ENCODE data around the gene STK39. TPM values are rescaled to one million over a fixed set of nuclear protein-coding genes. Genes with fewer than 3 reads are reported as not detected.

The STK39 gene
- total RNA-seq, 1 experiment from 2014 or later, result 15.9 TPM

DNA sequence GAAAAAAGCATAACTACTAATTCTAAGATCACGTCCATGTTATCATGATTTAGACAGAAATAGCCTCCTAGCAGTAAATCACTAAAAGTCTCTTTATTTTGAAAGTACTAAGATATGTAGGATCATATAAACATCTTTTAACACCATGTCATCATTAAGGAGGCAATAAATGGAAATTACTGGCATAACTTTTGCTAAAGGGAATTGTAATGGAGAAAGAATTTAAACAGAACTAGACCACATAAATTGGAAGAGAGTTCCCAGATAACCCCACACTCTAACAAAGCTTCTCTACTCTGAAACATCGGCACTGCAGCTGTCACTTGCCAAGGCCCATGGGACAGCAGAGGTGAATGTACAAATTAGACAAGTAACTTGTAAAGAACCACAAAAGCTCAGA is 29.5 kb downstream of the STK39 start:
- intact Hi-C loops (cut with micrococcal nuclease; ENCODE audit: unreplicated experiment), result no loop called here
- H3K27ac ChIP-seq (ENCODE audit: low read depth, low read length, poor library complexity, severe bottlenecking), result no peak overlapping the region
- ChIA-PET POLR2A (ENCODE audit: low non-redundant PET) (no interaction called here), CTCF (no interaction called here)
- H3K4me1 ChIP-seq (ENCODE audit: insufficient read depth, low read length, poor library complexity, severe bottlenecking), result peaks cover 10% of the 10 kb centered on the region
- no peaks in the 10 kb centered on the region for H3K9me3 ChIP-seq (ENCODE audit: low read depth, low read length, poor library complexity, severe bottlenecking)
- BruUV-seq (replicated peaks), result no TSS peak
- no peaks in the 10 kb centered on the region for H3K36me3 ChIP-seq (ENCODE audit: insufficient read depth, low read length, poor library complexity, severe bottlenecking)
- H3K4me3 ChIP-seq (ENCODE audit: low read depth, low read length, poor library complexity, severe bottlenecking), result no peak overlapping the region
- no peak for TF ChIP-seq EZH2 (IDR thresholded peaks at IDR 0.05; ENCODE audit: borderline replicate concordance, low read depth, low read length, poor library complexity, severe bottlenecking)
- TF ChIP-seq, protein P1, sequence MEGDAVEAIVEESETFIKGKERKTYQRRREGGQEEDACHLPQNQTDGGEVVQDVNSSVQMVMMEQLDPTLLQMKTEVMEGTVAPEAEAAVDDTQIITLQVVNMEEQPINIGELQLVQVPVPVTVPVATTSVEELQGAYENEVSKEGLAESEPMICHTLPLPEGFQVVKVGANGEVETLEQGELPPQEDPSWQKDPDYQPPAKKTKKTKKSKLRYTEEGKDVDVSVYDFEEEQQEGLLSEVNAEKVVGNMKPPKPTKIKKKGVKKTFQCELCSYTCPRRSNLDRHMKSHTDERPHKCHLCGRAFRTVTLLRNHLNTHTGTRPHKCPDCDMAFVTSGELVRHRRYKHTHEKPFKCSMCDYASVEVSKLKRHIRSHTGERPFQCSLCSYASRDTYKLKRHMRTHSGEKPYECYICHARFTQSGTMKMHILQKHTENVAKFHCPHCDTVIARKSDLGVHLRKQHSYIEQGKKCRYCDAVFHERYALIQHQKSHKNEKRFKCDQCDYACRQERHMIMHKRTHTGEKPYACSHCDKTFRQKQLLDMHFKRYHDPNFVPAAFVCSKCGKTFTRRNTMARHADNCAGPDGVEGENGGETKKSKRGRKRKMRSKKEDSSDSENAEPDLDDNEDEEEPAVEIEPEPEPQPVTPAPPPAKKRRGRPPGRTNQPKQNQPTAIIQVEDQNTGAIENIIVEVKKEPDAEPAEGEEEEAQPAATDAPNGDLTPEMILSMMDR (conservative IDR thresholded peaks at IDR 0.05; ENCODE audit: low read depth, low read length), result no peak
- H3K27me3 ChIP-seq (replicated peaks; ENCODE audit: insufficient read depth, low read depth, low read length, poor library complexity), result no peaks in the 10 kb centered on the region
- DNase-seq (ENCODE audit: low spot score), result no peak

DNA sequence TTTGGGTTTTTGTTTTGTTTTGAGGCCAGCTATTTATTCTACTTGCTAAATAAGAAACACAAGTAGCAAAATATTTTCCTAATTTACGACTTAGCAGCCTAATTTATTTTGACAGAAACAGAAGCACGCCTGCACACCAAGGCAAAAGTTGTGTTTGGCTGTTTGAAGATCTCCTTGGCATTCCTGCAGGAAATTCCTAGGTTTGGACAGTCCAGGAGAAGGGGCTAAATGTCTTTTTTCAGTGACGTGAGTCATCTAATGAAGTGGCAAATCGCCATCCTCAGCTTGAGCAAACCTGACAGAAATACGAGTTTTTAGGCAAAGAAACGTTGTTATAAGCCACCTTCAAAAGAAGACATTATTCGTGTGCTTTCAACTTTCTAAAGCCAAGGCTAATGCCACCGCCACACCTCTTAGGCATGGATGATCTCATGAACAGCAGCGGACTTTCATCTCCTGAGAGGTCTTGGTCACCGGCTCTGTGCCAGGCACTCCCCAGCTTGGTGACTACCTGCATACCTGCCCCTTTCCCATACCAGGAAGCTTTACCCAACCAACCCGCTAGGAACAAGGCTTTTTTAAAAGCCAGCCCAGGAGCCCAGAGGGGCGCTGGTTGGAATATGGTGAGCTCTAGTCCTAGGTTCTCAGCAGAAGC is 30.9 kb downstream of the STK39 start:
- CTCF ChIA-PET, result no interaction called here
- H3K27ac ChIP-seq (ENCODE audit: low read depth, low read length, poor library complexity, severe bottlenecking), result no peak overlapping the region
- H3K27me3 ChIP-seq (replicated peaks; ENCODE audit: insufficient read depth, low read depth, low read length, poor library complexity), result no peaks in the 10 kb centered on the region
- POLR2A ChIA-PET (ENCODE audit: low non-redundant PET), result no interaction called here
- TF ChIP-seq, protein P1 (conservative IDR thresholded peaks at IDR 0.05; ENCODE audit: low read depth, low read length), result no peak
- no peak for TF ChIP-seq EZH2 (IDR thresholded peaks at IDR 0.05; ENCODE audit: borderline replicate concordance, low read depth, low read length, poor library complexity, severe bottlenecking)
- no peak for DNase-seq (ENCODE audit: low spot score)
- peaks cover 18% of the 10 kb centered on the region for H3K4me1 ChIP-seq (ENCODE audit: insufficient read depth, low read length, poor library complexity, severe bottlenecking)
- BruUV-seq (replicated peaks), result no TSS peak
- no peaks in the 10 kb centered on the region for H3K36me3 ChIP-seq (ENCODE audit: insufficient read depth, low read length, poor library complexity, severe bottlenecking)
- intact Hi-C loops (cut with micrococcal nuclease; ENCODE audit: unreplicated experiment), result no loop called here
- no peaks in the 10 kb centered on the region for H3K9me3 ChIP-seq (ENCODE audit: low read depth, low read length, poor library complexity, severe bottlenecking)
- no peak overlapping the region for H3K4me3 ChIP-seq (ENCODE audit: low read depth, low read length, poor library complexity, severe bottlenecking)

DNA sequence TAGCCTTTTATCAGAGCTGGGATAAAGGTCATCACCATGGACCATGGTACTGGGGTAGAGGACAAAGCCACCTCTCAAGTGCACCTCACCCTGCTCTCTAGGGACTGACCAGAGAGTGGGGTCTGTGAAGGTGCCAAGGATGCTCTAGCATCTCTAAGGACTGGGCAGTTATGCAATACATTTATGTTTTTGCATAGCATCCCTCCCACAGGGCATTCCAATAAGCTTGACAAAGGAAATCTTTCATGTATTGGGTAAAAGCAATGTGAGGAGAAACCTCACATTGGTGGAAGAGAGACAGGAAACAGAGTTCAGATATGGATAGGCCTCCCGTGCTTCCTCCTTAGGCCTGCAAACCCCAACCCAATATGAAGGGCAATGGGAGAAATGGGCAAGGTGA is 31.6 kb downstream of the STK39 start:
- H3K27me3 ChIP-seq (replicated peaks; ENCODE audit: insufficient read depth, low read depth, low read length, poor library complexity), result no peaks in the 10 kb centered on the region
- no peak for DNase-seq (ENCODE audit: low spot score)
- no peak overlapping the region for H3K27ac ChIP-seq (ENCODE audit: low read depth, low read length, poor library complexity, severe bottlenecking)
- H3K4me3 ChIP-seq (ENCODE audit: low read depth, low read length, poor library complexity, severe bottlenecking), result no peak overlapping the region
- H3K36me3 ChIP-seq (ENCODE audit: insufficient read depth, low read length, poor library complexity, severe bottlenecking), result no peaks in the 10 kb centered on the region
- intact Hi-C loops (cut with micrococcal nuclease; ENCODE audit: unreplicated experiment), result no loop called here
- POLR2A ChIA-PET (ENCODE audit: low non-redundant PET), result no interaction called here
- no peak for TF ChIP-seq EZH2 (IDR thresholded peaks at IDR 0.05; ENCODE audit: borderline replicate concordance, low read depth, low read length, poor library complexity, severe bottlenecking)
- TF ChIP-seq, protein P1 (conservative IDR thresholded peaks at IDR 0.05; ENCODE audit: low read depth, low read length), result no peak
- no peaks in the 10 kb centered on the region for H3K9me3 ChIP-seq (ENCODE audit: low read depth, low read length, poor library complexity, severe bottlenecking)
- CTCF ChIA-PET, result no interaction called here
- BruUV-seq (replicated peaks), result no TSS peak
- H3K4me1 ChIP-seq (ENCODE audit: insufficient read depth, low read length, poor library complexity, severe bottlenecking), result peaks cover 20% of the 10 kb centered on the region

All from A673 (cell line).